Occipital lobe (tissue), 2 donors: ENCODE measurements around the gene CDK14. TPM values are rescaled to one million over a fixed set of nuclear protein-coding genes. Genes with fewer than 3 reads are reported as not detected.
A peak's percentile ranks its signal among the peaks of the same experiment; 100 is the strongest.

Experiments used
- DNase-seq: peaks from one replicate; lab custom pipeline; 2025; lab: John Stamatoyannopoulos, UW
- total RNA-seq: library from RNA; depleted of rRNA; stranded (reverse); fragments of >200 nt; gene quantifications from one replicate; pipeline ENCODE4 v1.2.3, GENCODE V29; 2014

The CDK14 gene
- total RNA-seq, 1 donor from 2014 or later, result 123 TPM

DNA sequence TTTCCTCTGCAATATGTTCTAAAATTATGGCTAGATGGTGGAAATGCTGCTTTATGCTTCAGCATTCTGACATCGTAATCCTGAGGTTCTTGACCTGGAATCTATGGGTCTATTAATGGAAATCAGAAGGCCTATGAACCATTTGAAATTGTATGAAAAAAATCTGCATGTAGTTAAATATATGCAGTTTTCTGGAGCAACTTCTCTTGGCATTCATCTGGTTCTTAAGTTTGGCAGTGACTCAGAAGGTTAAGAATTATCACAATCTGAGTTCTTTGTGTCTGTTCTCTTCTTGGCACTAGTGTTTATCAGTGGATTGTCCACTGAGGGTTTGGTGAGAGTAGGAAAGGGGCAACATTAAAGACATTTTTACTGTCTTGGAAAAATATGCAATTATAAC, 597.0 kb downstream of the CDK14 start:
- no peak for DNase-seq

- no peak for DNase-seq
These were observed 598.7 kb downstream of the CDK14 start for GRCh38 chr7:91194841-91195240.

GRCh38 chr7:91196058-91196457, 599.9 kb downstream of the CDK14 start:
- no peak for DNase-seq

DNA sequence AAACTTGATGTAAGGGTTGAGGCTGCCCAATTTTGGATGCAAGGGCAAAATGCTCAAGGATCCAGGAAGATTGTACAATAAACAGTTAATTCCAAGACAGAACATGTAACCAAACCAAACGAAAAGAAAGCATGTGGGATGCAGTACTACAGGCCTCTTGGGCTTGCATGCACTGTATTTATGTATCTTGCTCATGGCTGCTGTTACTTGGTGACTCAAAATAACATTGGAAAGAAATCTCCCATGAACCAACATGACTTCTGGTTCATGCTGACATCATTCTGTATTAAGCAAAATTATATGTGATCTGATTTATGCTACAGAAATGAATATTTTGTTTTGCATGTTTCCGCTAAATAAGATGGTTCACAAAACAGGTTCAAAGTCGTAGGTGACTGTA, 602.2 kb downstream of the CDK14 start:
- no peak for DNase-seq

GRCh38 chr7:91199601-91200000, 603.5 kb downstream of the CDK14 start:
- no peak for DNase-seq

GRCh38 chr7:91201442-91202113, 605.5 kb downstream of the CDK14 start:
- no peak for DNase-seq

DNA sequence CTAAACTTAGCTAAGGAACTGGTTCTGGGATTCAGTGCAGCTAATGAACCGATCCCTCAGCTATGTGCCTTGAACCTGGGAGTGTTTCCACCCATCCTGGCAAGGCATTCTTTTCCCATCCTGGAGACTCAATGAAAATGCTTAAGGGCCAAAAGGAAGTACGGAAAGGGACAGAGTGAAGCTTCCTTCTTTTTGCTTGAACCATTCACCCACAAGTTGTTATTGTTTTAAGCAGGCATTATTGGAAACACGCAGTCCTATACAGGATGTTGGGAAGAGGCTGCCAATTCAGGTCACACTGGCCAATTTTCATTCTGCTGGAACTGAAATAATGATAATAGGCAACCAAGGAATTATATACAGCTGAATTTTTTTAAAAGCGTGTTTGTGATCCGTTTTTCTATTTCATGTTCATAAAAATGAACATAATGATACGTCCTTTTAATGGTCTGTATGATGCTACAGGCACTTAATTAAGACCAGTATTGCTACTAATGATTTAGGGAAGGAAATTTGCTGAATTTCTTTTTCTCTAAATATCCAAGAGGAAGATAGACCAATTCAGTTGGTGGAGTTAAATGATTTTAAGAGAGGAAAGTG, 610.3 kb downstream of the CDK14 start:
- DNase-seq, result no peak

DNA sequence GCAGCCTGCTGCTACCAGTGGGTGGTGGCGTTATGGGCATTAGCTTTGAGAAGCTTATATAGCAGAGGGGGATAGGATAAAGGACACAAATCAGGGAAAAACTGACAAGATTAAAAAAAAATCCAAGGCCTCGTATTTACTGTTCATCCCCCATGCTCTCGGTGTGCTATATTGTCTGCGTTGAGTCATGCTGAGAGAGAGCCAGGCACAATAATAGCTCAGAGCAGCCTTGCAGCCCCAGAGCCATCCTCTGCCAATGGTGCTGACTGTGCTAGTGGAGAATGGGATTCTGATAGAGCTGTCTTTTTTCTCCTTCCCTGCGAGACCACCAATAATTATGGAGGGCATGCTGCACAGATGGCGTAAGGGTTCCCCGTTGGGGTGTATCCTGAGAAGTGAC, 616.5 kb downstream of the CDK14 start:
- no peak for DNase-seq

DNA sequence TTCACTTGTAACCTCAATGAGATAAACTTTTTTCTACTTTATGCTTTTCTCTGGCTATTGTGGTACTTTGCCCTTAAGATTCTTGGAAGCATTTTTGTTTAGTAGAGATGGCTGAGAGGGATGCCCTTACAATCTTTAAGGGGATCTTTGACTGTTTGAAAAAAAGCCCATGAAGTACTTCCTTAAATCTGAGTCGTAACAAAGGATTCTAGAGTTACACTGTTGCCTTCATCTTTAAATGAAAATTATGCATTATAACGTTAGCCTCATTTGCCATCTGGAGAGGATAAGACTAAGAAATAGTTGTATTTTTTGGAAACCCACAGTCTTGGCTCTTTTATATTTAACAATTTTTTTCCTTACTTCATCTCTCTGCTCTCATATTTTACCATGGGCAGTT, 630.3 kb downstream of the CDK14 start:
- no peak for DNase-seq

DNA sequence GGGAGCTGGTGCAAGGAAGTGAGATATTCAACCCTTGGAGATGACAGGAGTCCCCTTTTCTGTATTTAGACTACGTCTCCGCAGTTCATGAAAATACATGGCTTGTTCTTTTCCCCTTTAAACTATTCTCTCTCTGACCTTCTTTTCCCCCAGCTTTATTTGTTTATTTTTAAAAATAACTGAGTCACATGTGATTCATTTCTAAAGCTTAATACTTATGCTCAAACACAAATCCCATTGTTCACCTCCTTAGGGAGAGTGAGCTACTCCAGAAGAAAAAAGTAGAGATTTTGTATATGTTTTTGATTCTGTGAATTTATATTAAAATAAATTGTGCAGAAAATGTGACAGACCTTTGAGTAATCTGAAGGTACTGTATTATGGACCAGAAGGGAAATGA, 632.2 kb downstream of the CDK14 start:
- DNase-seq, result no peak

- DNase-seq, result no peak
These were observed 632.9 kb downstream of the CDK14 start for GRCh38 chr7:91228927-91229558.

GRCh38 chr7:91230100-91230499, 634.0 kb downstream of the CDK14 start:
- DNase-seq, result no peak

- no peak for DNase-seq
These were observed 634.4 kb downstream of the CDK14 start for GRCh38 chr7:91230503-91230902.

- DNase-seq, result peak; percentile 5
These were observed 637.1 kb downstream of the CDK14 start for GRCh38 chr7:91233212-91233611.

GRCh38 chr7:91235211-91235832, 639.2 kb downstream of the CDK14 start:
- DNase-seq, result no peak

GRCh38 chr7:91239171-91239604, 643.1 kb downstream of the CDK14 start:
- no peak for DNase-seq

DNA sequence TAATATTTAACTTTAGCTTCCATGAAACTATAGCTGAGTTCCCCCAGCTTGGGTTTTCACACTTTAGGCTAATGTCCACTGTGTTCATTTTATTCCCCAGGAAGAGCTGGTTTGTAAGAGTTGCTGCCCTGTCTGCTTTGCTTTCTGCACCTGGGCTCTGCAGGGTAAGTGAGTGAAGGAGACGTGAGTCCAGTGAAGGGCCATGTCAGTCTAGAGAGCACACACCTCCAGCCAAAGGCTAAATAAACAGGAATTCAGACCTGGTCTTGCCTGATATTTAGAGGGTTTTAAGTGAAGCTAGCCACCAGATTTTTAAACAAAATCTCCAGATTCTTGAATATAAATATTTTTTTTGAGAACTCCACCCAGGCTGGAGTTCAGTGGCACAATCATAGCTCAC, 643.7 kb downstream of the CDK14 start:
- no peak for DNase-seq

GRCh38 chr7:91240376-91240941, 644.3 kb downstream of the CDK14 start:
- no peak for DNase-seq

- no peak for DNase-seq
These were observed 646.1 kb downstream of the CDK14 start for GRCh38 chr7:91242097-91242844.

- no peak for DNase-seq
These were observed 647.6 kb downstream of the CDK14 start for GRCh38 chr7:91243591-91244301.

DNA sequence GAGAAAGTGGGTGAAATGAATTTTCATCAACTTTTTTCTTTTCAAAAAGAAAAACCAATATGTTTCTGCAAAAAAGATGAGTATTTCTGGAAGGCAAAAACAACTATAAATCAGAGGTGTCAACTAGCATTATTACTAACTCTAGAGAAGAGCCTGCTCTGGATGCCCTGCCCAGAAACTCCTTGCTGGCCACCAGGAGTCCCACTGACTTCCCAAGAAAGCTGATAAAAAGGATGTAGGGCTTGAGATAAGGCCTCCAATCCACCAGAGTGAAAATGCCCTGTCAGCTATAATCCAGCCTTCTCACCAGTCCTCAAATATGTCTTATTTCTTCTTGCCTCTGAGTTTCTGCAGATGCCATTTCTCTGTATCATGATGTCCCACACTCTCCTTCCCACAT, 651.4 kb downstream of the CDK14 start:
- DNase-seq, result no peak
